ENCODE data around the gene MIEN1. TPM values are rescaled to one million over a fixed set of nuclear protein-coding genes. Genes with fewer than 3 reads are reported as not detected.

MIEN1 gene
- total RNA-seq, 1 donor from 2014 or later, result 38.9 TPM

DNA sequence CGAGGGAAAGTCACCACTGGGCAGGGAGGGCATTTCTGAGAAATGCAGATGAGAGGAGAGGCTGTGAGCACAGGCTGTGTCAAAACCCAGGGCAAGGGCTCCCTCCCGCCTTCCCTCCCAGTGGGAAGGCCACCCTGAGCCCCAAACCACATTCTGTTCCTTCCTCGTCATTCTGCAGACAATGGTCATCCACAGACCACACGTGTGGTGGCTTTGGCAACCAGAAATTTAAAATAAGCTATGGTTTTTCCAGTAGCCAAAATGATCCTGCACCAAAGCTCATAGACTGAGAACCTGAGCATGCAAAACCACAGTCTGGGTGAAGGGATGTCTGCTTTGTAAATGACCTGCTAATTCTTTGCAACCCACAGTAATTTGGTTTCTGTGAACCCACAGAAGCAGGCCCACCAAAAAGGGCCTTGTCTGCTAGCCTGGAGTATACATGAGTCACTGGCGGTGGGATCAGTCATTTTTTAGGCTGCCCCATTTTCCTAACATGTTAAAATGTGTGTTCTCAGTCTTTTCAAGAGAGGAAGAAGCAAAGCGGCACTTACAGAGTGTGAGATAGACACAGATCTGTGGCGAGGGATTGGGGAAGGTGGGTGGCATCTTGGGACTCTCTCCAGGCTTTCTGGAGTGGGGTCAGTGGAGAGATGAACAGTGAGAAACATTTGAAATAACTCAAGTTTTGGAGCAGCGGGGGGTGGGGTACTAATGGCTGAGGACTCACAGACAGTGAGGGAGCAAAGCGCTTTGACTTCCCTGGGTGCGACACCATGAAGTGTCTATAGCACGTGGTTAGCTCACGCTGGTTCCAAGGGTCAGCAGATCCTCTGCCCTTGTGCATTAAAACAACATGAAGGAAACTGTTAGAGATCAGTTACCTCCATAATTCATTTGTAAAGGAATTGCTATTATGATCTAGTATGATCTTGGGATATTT, 27.9 kb upstream of the MIEN1 start:
- H3K27ac Mint-ChIP-seq (ENCODE audit: unreplicated experiment), result peak overlapping the region; percentile 93
- no peak overlapping the region for H2AFZ ChIP-seq (ENCODE audit: low read depth, low read length)
- no peaks in the 10 kb centered on the region for H3K27me3 Mint-ChIP-seq (ENCODE audit: low read depth, unreplicated experiment)
- H3K27ac ChIP-seq (ENCODE audit: low read depth, low read length), result no peak overlapping the region
- H3K4me1 Mint-ChIP-seq (ENCODE audit: low read depth, unreplicated experiment), result peaks cover 51% of the 10 kb centered on the region
- H3K4me3 Mint-ChIP-seq (ENCODE audit: unreplicated experiment), result peak overlapping the region; percentile 18
- H3K36me3 Mint-ChIP-seq (ENCODE audit: low read depth, unreplicated experiment), result no peaks in the 10 kb centered on the region
- no peak overlapping the region for H3K4me3 ChIP-seq (ENCODE audit: insufficient read depth, low read depth, low read length)
- no peaks in the 10 kb centered on the region for H3K36me3 ChIP-seq (ENCODE audit: insufficient read depth, low read length)
- TF ChIP-seq EZH2 (IDR thresholded peaks at IDR 0.05; ENCODE audit: insufficient read depth, low read length), result no peak
- TF ChIP-seq, protein P1, sequence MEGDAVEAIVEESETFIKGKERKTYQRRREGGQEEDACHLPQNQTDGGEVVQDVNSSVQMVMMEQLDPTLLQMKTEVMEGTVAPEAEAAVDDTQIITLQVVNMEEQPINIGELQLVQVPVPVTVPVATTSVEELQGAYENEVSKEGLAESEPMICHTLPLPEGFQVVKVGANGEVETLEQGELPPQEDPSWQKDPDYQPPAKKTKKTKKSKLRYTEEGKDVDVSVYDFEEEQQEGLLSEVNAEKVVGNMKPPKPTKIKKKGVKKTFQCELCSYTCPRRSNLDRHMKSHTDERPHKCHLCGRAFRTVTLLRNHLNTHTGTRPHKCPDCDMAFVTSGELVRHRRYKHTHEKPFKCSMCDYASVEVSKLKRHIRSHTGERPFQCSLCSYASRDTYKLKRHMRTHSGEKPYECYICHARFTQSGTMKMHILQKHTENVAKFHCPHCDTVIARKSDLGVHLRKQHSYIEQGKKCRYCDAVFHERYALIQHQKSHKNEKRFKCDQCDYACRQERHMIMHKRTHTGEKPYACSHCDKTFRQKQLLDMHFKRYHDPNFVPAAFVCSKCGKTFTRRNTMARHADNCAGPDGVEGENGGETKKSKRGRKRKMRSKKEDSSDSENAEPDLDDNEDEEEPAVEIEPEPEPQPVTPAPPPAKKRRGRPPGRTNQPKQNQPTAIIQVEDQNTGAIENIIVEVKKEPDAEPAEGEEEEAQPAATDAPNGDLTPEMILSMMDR (IDR thresholded peaks at IDR 0.05; ENCODE audit: insufficient read depth, low read depth, low read length), result no peak
- FAIRE-seq (no peak), DNase-seq (ENCODE audit: low read depth) (peak; percentile 86)
- H3K9ac ChIP-seq (ENCODE audit: low read length), result no peak overlapping the region
- H3K27me3 ChIP-seq (ENCODE audit: insufficient read depth, low read length), result no peaks in the 10 kb centered on the region
- peak overlapping the region; percentile 32 for H3K4me2 ChIP-seq (ENCODE audit: low read length)
- H3K79me2 ChIP-seq (ENCODE audit: insufficient read depth, low read length), result no peaks in the 10 kb centered on the region
- no peaks in the 10 kb centered on the region for H3K9me3 ChIP-seq (ENCODE audit: insufficient read depth, low read depth, low read length)
- peaks cover 24% of the 10 kb centered on the region for H3K4me1 ChIP-seq (ENCODE audit: insufficient read depth, low read length)
- H4K20me1 ChIP-seq (ENCODE audit: insufficient read depth, low read length), result no peaks in the 10 kb centered on the region
- H3K9me3 Mint-ChIP-seq (ENCODE audit: unreplicated experiment), result peaks cover 2% of the 10 kb centered on the region

DNA sequence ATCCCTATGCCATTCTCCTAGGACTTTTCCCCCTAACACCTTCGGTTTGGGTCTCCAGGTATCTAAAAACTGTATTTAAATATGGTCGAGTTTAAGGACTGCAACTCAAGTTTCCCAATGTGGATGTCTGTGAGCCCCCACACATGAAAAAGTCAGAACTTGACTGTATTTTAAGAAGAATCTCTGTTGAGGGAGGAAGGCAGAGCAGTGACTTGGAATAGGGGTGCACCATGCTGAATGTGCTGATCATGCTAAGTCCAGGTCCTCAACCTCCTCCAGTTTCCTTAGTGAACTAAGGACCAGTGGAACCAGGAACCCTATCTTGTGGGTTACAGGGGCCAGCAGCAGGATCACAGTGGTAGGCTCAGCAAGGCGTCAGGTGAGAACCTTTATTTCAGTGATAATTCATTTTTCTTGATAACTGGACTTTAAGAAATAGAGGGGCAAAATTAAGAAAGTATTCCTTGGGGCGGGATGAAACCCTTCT, 26.9 kb upstream of the MIEN1 start:
- peaks cover 19% of the 10 kb centered on the region for H3K4me1 ChIP-seq (ENCODE audit: insufficient read depth, low read length)
- TF ChIP-seq, protein P1 (IDR thresholded peaks at IDR 0.05; ENCODE audit: insufficient read depth, low read depth, low read length), result no peak
- no peak for TF ChIP-seq EZH2 (IDR thresholded peaks at IDR 0.05; ENCODE audit: insufficient read depth, low read length)
- Mint-ChIP-seq H3K9me3 (ENCODE audit: unreplicated experiment) (peaks cover 2% of the 10 kb centered on the region), H3K4me3 (ENCODE audit: unreplicated experiment) (no peak overlapping the region), H3K27ac (ENCODE audit: unreplicated experiment) (peak overlapping the region; percentile 91), H3K27me3 (ENCODE audit: low read depth, unreplicated experiment) (no peaks in the 10 kb centered on the region), H3K4me1 (ENCODE audit: low read depth, unreplicated experiment) (peaks cover 44% of the 10 kb centered on the region), H3K36me3 (ENCODE audit: low read depth, unreplicated experiment) (no peaks in the 10 kb centered on the region)
- no peaks in the 10 kb centered on the region for H3K36me3 ChIP-seq (ENCODE audit: insufficient read depth, low read length)
- DNase-seq (ENCODE audit: low read depth), result no peak
- H2AFZ ChIP-seq (ENCODE audit: low read depth, low read length), result no peak overlapping the region
- H3K79me2 ChIP-seq (ENCODE audit: insufficient read depth, low read length), result no peaks in the 10 kb centered on the region
- no peak overlapping the region for H3K4me3 ChIP-seq (ENCODE audit: insufficient read depth, low read depth, low read length)
- FAIRE-seq, result no peak
- no peak overlapping the region for H3K27ac ChIP-seq (ENCODE audit: low read depth, low read length)
- H4K20me1 ChIP-seq (ENCODE audit: insufficient read depth, low read length), result no peaks in the 10 kb centered on the region
- no peak overlapping the region for H3K9ac ChIP-seq (ENCODE audit: low read length)
- no peak overlapping the region for H3K4me2 ChIP-seq (ENCODE audit: low read length)
- H3K27me3 ChIP-seq (ENCODE audit: insufficient read depth, low read length), result no peaks in the 10 kb centered on the region
- H3K9me3 ChIP-seq (ENCODE audit: insufficient read depth, low read depth, low read length), result no peaks in the 10 kb centered on the region
